IMR-90 (cell line): ENCODE data around the gene PAN2. TPM values are rescaled to one million over a fixed set of nuclear protein-coding genes. Genes with fewer than 3 reads are reported as not detected.

Experiments used
- ATAC-seq: fragments of 200-7000 bp; cut with Tn5 transposase; 2 replicates; pipeline ENCODE4 v1.9.1; 2020; ENCODE audit warnings: low read depth, mild to moderate bottlenecking, moderate library complexity
- BruUV-seq: library from RNA; stranded (reverse); fragments of 400-500 nt; replicated peaks from 2 replicates; lab custom pipeline; 2021; lab: Mats Ljungman, UMichigan
- CTCF ChIA-PET: fragments of 300-600 bp; formaldehyde crosslinking; extraction: SDS; loops from one replicate; lab custom pipeline; 2021; ENCODE audit warnings: antibody characterized with exemption; lab: Yijun Ruan, JAX
- POLR2A ChIA-PET: fragments of 300-600 bp; sonication (Branson Sonifier 250); formaldehyde crosslinking; loops from one replicate; lab custom pipeline; 2022; ENCODE audit warnings: antibody characterized with exemption; ENCODE audit not compliant: unreplicated experiment; lab: Charles Lee
- DNase-seq: peaks from one replicate; pipeline ENCODE4 v3.0.0; 2013
- H2AFZ ChIP-seq: replicated peaks from 2 replicates; pipeline ENCODE3; 2013; ENCODE audit warnings: low read length, mild to moderate bottlenecking; ENCODE audit not compliant: poor library complexity
- H2AK5ac ChIP-seq: 2 replicates; pipeline ENCODE4 v1.6.1; 2013; ENCODE audit warnings: low read depth, low read length, inconsistent platforms
- H2AK9ac ChIP-seq: replicated peaks from 2 replicates; pipeline ENCODE3; 2013; ENCODE audit warnings: mild to moderate bottlenecking, low read depth, low read length, moderate library complexity; ENCODE audit not compliant: poor library complexity
- H2BK120ac ChIP-seq: 2 replicates; pipeline ENCODE4 v1.6.1; 2013; ENCODE audit warnings: low read depth, low read length, inconsistent platforms
- H2BK15ac ChIP-seq: 3 replicates; pipeline ENCODE4 v1.6.1; 2013; ENCODE audit warnings: low read depth, low read length, inconsistent platforms
- H2BK20ac ChIP-seq: 2 replicates; pipeline ENCODE4 v1.6.1; 2013; ENCODE audit warnings: low read depth, mild to moderate bottlenecking, inconsistent platforms, low read length, moderate library complexity
- H2BK5ac ChIP-seq: 2 replicates; pipeline ENCODE4 v1.6.1; 2013; ENCODE audit warnings: mild to moderate bottlenecking, low read depth, low read length, inconsistent platforms; ENCODE audit not compliant: poor library complexity, severe bottlenecking
- H3K14ac ChIP-seq: replicated peaks from 2 replicates; pipeline ENCODE4 v1.6.1; 2013; ENCODE audit warnings: low read depth, low read length, inconsistent platforms
- H3K18ac ChIP-seq: 2 replicates; pipeline ENCODE4 v1.6.1; 2013; ENCODE audit warnings: low read depth, low read length, control low read depth
- H3K23ac ChIP-seq: 2 replicates; pipeline ENCODE4 v1.6.1; 2013; ENCODE audit warnings: low read depth, low read length, inconsistent platforms
- H3K27ac ChIP-seq: 2 replicates; pipeline ENCODE4 v1.5.1; 2013; ENCODE audit warnings: mild to moderate bottlenecking, control low read depth, low read length; ENCODE audit not compliant: insufficient read depth
- H3K27me3 ChIP-seq: 2 replicates; pipeline ENCODE4 v1.6.1; 2013; ENCODE audit warnings: low read length; ENCODE audit not compliant: control insufficient read depth, insufficient read depth
- H3K36me3 ChIP-seq: 2 replicates; pipeline ENCODE4 v1.6.1; 2013; ENCODE audit warnings: low read length, mixed read lengths; ENCODE audit not compliant: control insufficient read depth, insufficient read depth
- H3K4ac ChIP-seq: 2 replicates; pipeline ENCODE4 v1.6.1; 2013; ENCODE audit warnings: low read depth, low read length, inconsistent platforms
- H3K4me1 ChIP-seq: 2 replicates; pipeline ENCODE4 v1.6.1; 2013; ENCODE audit warnings: low read length, mixed read lengths; ENCODE audit not compliant: control insufficient read depth, insufficient read depth
- H3K4me2 ChIP-seq: 2 replicates; pipeline ENCODE4 v1.6.1; 2013; ENCODE audit warnings: low read depth, mild to moderate bottlenecking, control low read depth, low read length, moderate library complexity
- H3K4me3 ChIP-seq: 2 replicates; pipeline ENCODE4 v1.5.1; 2013; ENCODE audit warnings: low read depth, mild to moderate bottlenecking, control low read depth, low read length, moderate library complexity; ENCODE audit not compliant: insufficient read depth
- H3K56ac ChIP-seq: 2 replicates; pipeline ENCODE4 v1.6.1; 2013; ENCODE audit warnings: low read length, inconsistent platforms; ENCODE audit not compliant: insufficient read depth; ENCODE audit errors: extremely low read depth
- H3K79me1 ChIP-seq, 2 experiments: 2 replicates each; pipeline ENCODE4 v1.6.1; 2013; ENCODE audit warnings: low read length in 2 of 2, inconsistent platforms in 1 of 2, low read depth in 1 of 2
- H3K9ac ChIP-seq: 2 replicates; pipeline ENCODE4 v1.6.1; 2013; ENCODE audit warnings: low read depth, low read length, control low read depth
- H3K9me1 ChIP-seq: 2 replicates; pipeline ENCODE4 v1.6.1; 2013; ENCODE audit warnings: low read length, inconsistent platforms; ENCODE audit not compliant: insufficient read depth
- H3K9me3 ChIP-seq: 2 replicates; pipeline ENCODE4 v1.6.1; 2013; ENCODE audit warnings: low read length; ENCODE audit not compliant: control insufficient read depth, insufficient read depth
- H4K20me1 ChIP-seq: 2 replicates; pipeline ENCODE4 v1.6.1; 2013; ENCODE audit warnings: low read length, inconsistent platforms; ENCODE audit not compliant: insufficient read depth
- H4K5ac ChIP-seq: 2 replicates; pipeline ENCODE4 v1.6.1; 2013; ENCODE audit warnings: mild to moderate bottlenecking, low read depth, low read length, control low read depth
- H4K8ac ChIP-seq, 2 experiments: 2 replicates each; pipeline ENCODE4 v1.6.1; 2013; ENCODE audit warnings: low read depth in 2 of 2, low read length in 2 of 2, control low read depth in 1 of 2, inconsistent platforms in 1 of 2
- H4K91ac ChIP-seq: 2 replicates; pipeline ENCODE4 v1.6.1; 2013; ENCODE audit warnings: low read depth, low read length, inconsistent platforms; ENCODE audit not compliant: insufficient read depth
- BHLHE40 ChIP-seq: fragments of 150-350 bp; IDR thresholded peaks from 2 replicates; pipeline ENCODE4 v1.6.1; 2016; ENCODE audit warnings: mild to moderate bottlenecking, low read depth, low read length
- CEBPB ChIP-seq: IDR thresholded peaks from 2 replicates; pipeline ENCODE4 v1.6.1; 2012; ENCODE audit warnings: low read depth, low read length, improper control_type of control experiment
- FOS ChIP-seq: fragments of 150-350 bp; IDR thresholded peaks from 2 replicates; pipeline ENCODE4 v1.6.1; 2016; ENCODE audit warnings: low read depth, low read length
- MAFK ChIP-seq: IDR thresholded peaks from 2 replicates; pipeline ENCODE4 v1.6.1; 2012; ENCODE audit warnings: low read depth, low read length, improper control_type of control experiment
- MAZ ChIP-seq: IDR thresholded peaks from 2 replicates; pipeline ENCODE4 v1.6.1; 2012; ENCODE audit warnings: low read depth, mild to moderate bottlenecking, low read length, improper control_type of control experiment, moderate library complexity, borderline replicate concordance
- MXI1 ChIP-seq: IDR thresholded peaks from 2 replicates; pipeline ENCODE4 v1.6.1; 2012; ENCODE audit warnings: low read depth, mild to moderate bottlenecking, low read length, moderate library complexity, borderline replicate concordance
- NFE2L2 ChIP-seq: fragments of 150-350 bp; IDR thresholded peaks from 2 replicates; pipeline ENCODE4 v1.6.1; 2016; ENCODE audit warnings: low read depth, mild to moderate bottlenecking, low read length
- RAD21 ChIP-seq: IDR thresholded peaks from 2 replicates; pipeline ENCODE4 v1.6.1; 2012; ENCODE audit warnings: low read length, improper control_type of control experiment
- RCOR1 ChIP-seq: IDR thresholded peaks from 2 replicates; pipeline ENCODE4 v1.6.1; 2012; ENCODE audit warnings: mild to moderate bottlenecking, low read length, improper control_type of control experiment; ENCODE audit not compliant: insufficient replicate concordance
- RFX5 ChIP-seq: IDR thresholded peaks from 2 replicates; pipeline ENCODE4 v1.8.0; 2012; ENCODE audit warnings: low read depth, mild to moderate bottlenecking, low read length, moderate library complexity
- USF2 ChIP-seq: fragments of 150-350 bp; IDR thresholded peaks from 2 replicates; pipeline ENCODE4 v1.6.1; 2017; ENCODE audit warnings: mild to moderate bottlenecking, antibody characterized with exemption, low read length, low read depth
- WGBS, 2 experiments: methylation state at CpG; one replicate each; pipeline versions ENCODE4 v1.1.5 to v1.1.7; 2013; ENCODE audit warnings: missing lambda C conversion rate in 2 of 2; ENCODE audit not compliant: insufficient read length in 1 of 2; ENCODE audit errors: extremely low coverage in 2 of 2; 5-methylcytosine and 5-hydroxymethylcytosine counted together
- dilution Hi-C: fragments of 300-500 bp; cut with HindIII; formaldehyde crosslinking; loops from one replicate; pipeline ENCODE4 v1.14.3; 2018; ENCODE audit warnings: low sequenced_read_pairs; ENCODE audit not compliant: unreplicated experiment
- in situ Hi-C: fragments of 300-500 bp; cut with MboI; formaldehyde crosslinking; loops from 3 replicates; pipeline ENCODE4 v1.14.3; 2019; ENCODE audit warnings: low sequenced_read_pairs, inconsistent platforms, mixed read lengths
- intact Hi-C: fragments of 100-400 bp; cut with micrococcal nuclease; formaldehyde crosslinking; loops from 2 replicates; pipeline ENCODE4 v1.10.0; 2022
- polyA plus RNA-seq, 3 experiments: library from polyadenylated mRNA; depleted of rRNA; stranded (reverse); fragments of >200 nt; gene quantifications; 2 replicates each; pipeline ENCODE4 v1.2.3, GENCODE V29; 2012; ENCODE audit warnings: low replicate concordance in 1 of 3
- total RNA-seq: library from RNA; depleted of rRNA; stranded (reverse); fragments of >200 nt; gene quantifications from 2 replicates; pipeline ENCODE4 v1.2.3, GENCODE V29; 2012
- TF ChIP-seq, protein P1 (sequence below): conservative IDR thresholded peaks from 2 replicates; pipeline ENCODE4 v1.5.1; 2012; ENCODE audit warnings: mild to moderate bottlenecking, low read depth, low read length, improper control_type of control experiment

The PAN2 gene
- total and polyA plus RNA-seq, 2 of the 4 experiments (the other 2 are of a cell fraction) = 9.7 to 20.2 TPM

DNA sequence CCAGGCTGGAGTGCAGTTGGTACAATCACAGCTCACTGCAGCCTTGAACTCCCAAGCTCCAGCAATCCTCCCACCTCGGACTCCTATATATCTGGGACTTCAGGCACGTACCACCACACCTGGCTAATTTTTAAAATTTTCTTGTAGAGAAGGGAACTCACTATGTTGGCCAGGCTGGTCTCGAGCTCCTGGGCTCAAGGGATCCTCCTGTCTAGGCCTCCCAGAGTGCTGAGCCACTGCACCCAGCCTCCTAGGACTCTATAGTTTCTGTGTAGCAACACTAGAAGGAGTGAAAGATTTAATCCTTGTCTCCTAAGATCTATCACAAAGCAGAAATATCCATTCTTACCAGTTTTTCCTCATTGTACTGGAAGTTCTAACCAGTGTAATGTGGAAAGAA is 33.1 kb upstream of the PAN2 start:
- H4K5ac ChIP-seq = no peak overlapping the region
- DNase-seq (no peak), ATAC-seq (no peak)
- H2BK120ac ChIP-seq = no peak overlapping the region
- H4K20me1 ChIP-seq = no peaks in the 10 kb centered on the region
- BruUV-seq = no TSS peak
- ChIA-PET POLR2A (no interaction called here), CTCF (interaction anchor here (0.5 kb wide), 1 partner anchor 10 kb away, joined by 4 read pairs; no protein-coding TSS in a partner anchor)
- H3K9me3 ChIP-seq = no peaks in the 10 kb centered on the region
- no peak overlapping the region for H3K4ac ChIP-seq
- H3K9me1 ChIP-seq = no peaks in the 10 kb centered on the region
- H4K91ac ChIP-seq = no peak overlapping the region
- H3K4me2 ChIP-seq = no peak overlapping the region
- H2BK5ac ChIP-seq = no peak overlapping the region
- intact Hi-C loops = no loop called here
- TF ChIP-seq MAZ = no peak
- TF ChIP-seq BHLHE40 = no peak
- TF ChIP-seq USF2 = no peak
- TF ChIP-seq NFE2L2 = no peak
- TF ChIP-seq RAD21 = no peak
- no peak for TF ChIP-seq RCOR1
- TF ChIP-seq FOS = no peak
- TF ChIP-seq RFX5 = no peak
- no peak for TF ChIP-seq MAFK
- no peak for TF ChIP-seq MXI1
- TF ChIP-seq CEBPB = no peak
- TF ChIP-seq, protein P1, sequence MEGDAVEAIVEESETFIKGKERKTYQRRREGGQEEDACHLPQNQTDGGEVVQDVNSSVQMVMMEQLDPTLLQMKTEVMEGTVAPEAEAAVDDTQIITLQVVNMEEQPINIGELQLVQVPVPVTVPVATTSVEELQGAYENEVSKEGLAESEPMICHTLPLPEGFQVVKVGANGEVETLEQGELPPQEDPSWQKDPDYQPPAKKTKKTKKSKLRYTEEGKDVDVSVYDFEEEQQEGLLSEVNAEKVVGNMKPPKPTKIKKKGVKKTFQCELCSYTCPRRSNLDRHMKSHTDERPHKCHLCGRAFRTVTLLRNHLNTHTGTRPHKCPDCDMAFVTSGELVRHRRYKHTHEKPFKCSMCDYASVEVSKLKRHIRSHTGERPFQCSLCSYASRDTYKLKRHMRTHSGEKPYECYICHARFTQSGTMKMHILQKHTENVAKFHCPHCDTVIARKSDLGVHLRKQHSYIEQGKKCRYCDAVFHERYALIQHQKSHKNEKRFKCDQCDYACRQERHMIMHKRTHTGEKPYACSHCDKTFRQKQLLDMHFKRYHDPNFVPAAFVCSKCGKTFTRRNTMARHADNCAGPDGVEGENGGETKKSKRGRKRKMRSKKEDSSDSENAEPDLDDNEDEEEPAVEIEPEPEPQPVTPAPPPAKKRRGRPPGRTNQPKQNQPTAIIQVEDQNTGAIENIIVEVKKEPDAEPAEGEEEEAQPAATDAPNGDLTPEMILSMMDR = no peak
- H3K18ac ChIP-seq = no peak overlapping the region
- peak overlapping the region; percentile 6 for H2AFZ ChIP-seq
- no peak overlapping the region for H2AK5ac ChIP-seq
- H3K4me3 ChIP-seq = no peak overlapping the region
- dilution Hi-C loops = no loop called here
- H3K79me1 ChIP-seq = no peaks in the 10 kb centered on the region
- no peak overlapping the region for H2AK9ac ChIP-seq
- no peak overlapping the region for H2BK20ac ChIP-seq
- H3K56ac ChIP-seq = no peak overlapping the region
- WGBS, 2 experiments = no CpG with 5 or more reads among the region's 3 CpGs
- in situ Hi-C loops = no loop called here
- no peak overlapping the region for H4K8ac ChIP-seq
- no peak overlapping the region for H3K23ac ChIP-seq
- no peaks in the 10 kb centered on the region for H3K36me3 ChIP-seq
- H3K27ac ChIP-seq = no peak overlapping the region
- H3K14ac ChIP-seq = no peak overlapping the region
- H3K27me3 ChIP-seq = no peaks in the 10 kb centered on the region; the same call in 1 of the 2 replicates
- no peak overlapping the region for H2BK15ac ChIP-seq
- H3K4me1 ChIP-seq = no peaks in the 10 kb centered on the region
- no peak overlapping the region for H3K9ac ChIP-seq
